ENCODE measurements around the gene MBD4.

GRCh38 chr3:129470861-129471260 lies 31.1 kb upstream of the MBD4 start:
- TF ChIP-seq CTCF (IDR thresholded peaks at IDR 0.05), result no peak
- no peak for TF ChIP-seq POLR2A (IDR thresholded peaks at IDR 0.05)
- no peak for TF ChIP-seq POLR2AphosphoS5 (IDR thresholded peaks at IDR 0.05)
- TF ChIP-seq EP300 (IDR thresholded peaks at IDR 0.05), result no peak
